ENCODE results near the gene CHRNB1. TPM values are rescaled to one million over a fixed set of nuclear protein-coding genes. Genes with fewer than 3 reads are reported as not detected.

The CHRNB1 gene
- polyA plus RNA-seq, 1 donor from 2014 or later = 18.2 TPM

GRCh38 chr17:7425316-7425715 is 19.5 kb upstream of the CHRNB1 start, which contains the start of gene SPEM2:
Gene SPEM2, plus strand, starts transcription at chr17:7425616. Its CDS starts 73 bp downstream, at chr17:7425689.
- Histone ChIP-seq H3K9me3 (ENCODE audit: low read length) (no peaks in the 10 kb centered on the region), H2AFZ (ENCODE audit: low read depth, low read length) (no peak within 1 kb of the TSS), H3K27ac (ENCODE audit: low read length) (no peak within 1 kb of the TSS), H3K27me3 (ENCODE audit: insufficient read depth, low read depth, low read length) (no peaks in the 10 kb centered on the region), H3F3A (ENCODE audit: insufficient read depth, low read length, poor library complexity, severe bottlenecking) (no peaks in the 10 kb centered on the region), H3K36me3 (ENCODE audit: insufficient read depth, low read length) (no peaks in the 10 kb centered on the region), H4K20me1 (ENCODE audit: insufficient read depth) (no peaks in the 10 kb centered on the region), H3K9me2 (ENCODE audit: insufficient read depth, low read length) (no peaks in the 10 kb centered on the region), H3K4me2 (ENCODE audit: low read length) (no peak within 1 kb of the TSS), H3K4me3 (ENCODE audit: low read length) (no peak within 1 kb of the TSS), H3K79me2 (replicated peaks; ENCODE audit: insufficient read depth, low read length) (no peaks in the 10 kb centered on the region), H3K9ac (ENCODE audit: low read length) (no peak within 1 kb of the TSS)
- TF ChIP-seq POLR2AphosphoS5 (IDR thresholded peaks at IDR 0.05) (no peak), SMC3 (conservative IDR thresholded peaks at IDR 0.05; ENCODE audit: poor library complexity) (no peak), RAD21 (conservative IDR thresholded peaks at IDR 0.05) (no peak), EP300 (conservative IDR thresholded peaks at IDR 0.05; ENCODE audit: poor library complexity, severe bottlenecking) (no peak), TAF1 (IDR thresholded peaks at IDR 0.05; ENCODE audit: low read depth) (no peak), MXI1 (conservative IDR thresholded peaks at IDR 0.05; ENCODE audit: poor library complexity, severe bottlenecking) (no peak), EZH2 (IDR thresholded peaks at IDR 0.05; ENCODE audit: borderline replicate concordance, insufficient read depth, low read length, poor library complexity, severe bottlenecking) (no peak)
- TF ChIP-seq, protein P1, sequence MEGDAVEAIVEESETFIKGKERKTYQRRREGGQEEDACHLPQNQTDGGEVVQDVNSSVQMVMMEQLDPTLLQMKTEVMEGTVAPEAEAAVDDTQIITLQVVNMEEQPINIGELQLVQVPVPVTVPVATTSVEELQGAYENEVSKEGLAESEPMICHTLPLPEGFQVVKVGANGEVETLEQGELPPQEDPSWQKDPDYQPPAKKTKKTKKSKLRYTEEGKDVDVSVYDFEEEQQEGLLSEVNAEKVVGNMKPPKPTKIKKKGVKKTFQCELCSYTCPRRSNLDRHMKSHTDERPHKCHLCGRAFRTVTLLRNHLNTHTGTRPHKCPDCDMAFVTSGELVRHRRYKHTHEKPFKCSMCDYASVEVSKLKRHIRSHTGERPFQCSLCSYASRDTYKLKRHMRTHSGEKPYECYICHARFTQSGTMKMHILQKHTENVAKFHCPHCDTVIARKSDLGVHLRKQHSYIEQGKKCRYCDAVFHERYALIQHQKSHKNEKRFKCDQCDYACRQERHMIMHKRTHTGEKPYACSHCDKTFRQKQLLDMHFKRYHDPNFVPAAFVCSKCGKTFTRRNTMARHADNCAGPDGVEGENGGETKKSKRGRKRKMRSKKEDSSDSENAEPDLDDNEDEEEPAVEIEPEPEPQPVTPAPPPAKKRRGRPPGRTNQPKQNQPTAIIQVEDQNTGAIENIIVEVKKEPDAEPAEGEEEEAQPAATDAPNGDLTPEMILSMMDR (IDR thresholded peaks at IDR 0.05; ENCODE audit: poor library complexity, severe bottlenecking) = no peak
- TF ChIP-seq, protein P2, sequence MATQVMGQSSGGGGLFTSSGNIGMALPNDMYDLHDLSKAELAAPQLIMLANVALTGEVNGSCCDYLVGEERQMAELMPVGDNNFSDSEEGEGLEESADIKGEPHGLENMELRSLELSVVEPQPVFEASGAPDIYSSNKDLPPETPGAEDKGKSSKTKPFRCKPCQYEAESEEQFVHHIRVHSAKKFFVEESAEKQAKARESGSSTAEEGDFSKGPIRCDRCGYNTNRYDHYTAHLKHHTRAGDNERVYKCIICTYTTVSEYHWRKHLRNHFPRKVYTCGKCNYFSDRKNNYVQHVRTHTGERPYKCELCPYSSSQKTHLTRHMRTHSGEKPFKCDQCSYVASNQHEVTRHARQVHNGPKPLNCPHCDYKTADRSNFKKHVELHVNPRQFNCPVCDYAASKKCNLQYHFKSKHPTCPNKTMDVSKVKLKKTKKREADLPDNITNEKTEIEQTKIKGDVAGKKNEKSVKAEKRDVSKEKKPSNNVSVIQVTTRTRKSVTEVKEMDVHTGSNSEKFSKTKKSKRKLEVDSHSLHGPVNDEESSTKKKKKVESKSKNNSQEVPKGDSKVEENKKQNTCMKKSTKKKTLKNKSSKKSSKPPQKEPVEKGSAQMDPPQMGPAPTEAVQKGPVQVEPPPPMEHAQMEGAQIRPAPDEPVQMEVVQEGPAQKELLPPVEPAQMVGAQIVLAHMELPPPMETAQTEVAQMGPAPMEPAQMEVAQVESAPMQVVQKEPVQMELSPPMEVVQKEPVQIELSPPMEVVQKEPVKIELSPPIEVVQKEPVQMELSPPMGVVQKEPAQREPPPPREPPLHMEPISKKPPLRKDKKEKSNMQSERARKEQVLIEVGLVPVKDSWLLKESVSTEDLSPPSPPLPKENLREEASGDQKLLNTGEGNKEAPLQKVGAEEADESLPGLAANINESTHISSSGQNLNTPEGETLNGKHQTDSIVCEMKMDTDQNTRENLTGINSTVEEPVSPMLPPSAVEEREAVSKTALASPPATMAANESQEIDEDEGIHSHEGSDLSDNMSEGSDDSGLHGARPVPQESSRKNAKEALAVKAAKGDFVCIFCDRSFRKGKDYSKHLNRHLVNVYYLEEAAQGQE (IDR thresholded peaks at IDR 0.05; ENCODE audit: borderline replicate concordance) = no peak

GRCh38 chr17:7425756-7426155 is 19.1 kb upstream of the CHRNB1 start:
- H3K27me3 ChIP-seq (ENCODE audit: insufficient read depth, low read depth, low read length) = no peaks in the 10 kb centered on the region
- TF ChIP-seq RAD21 (conservative IDR thresholded peaks at IDR 0.05) = no peak
- no peak for TF ChIP-seq EP300 (conservative IDR thresholded peaks at IDR 0.05; ENCODE audit: poor library complexity, severe bottlenecking)
- TF ChIP-seq MXI1 (conservative IDR thresholded peaks at IDR 0.05; ENCODE audit: poor library complexity, severe bottlenecking) = no peak
- TF ChIP-seq, protein P1 (IDR thresholded peaks at IDR 0.05; ENCODE audit: poor library complexity, severe bottlenecking) = no peak
- no peak for TF ChIP-seq TAF1 (IDR thresholded peaks at IDR 0.05; ENCODE audit: low read depth)
- no peak for TF ChIP-seq SMC3 (conservative IDR thresholded peaks at IDR 0.05; ENCODE audit: poor library complexity)
- no peak for TF ChIP-seq EZH2 (IDR thresholded peaks at IDR 0.05; ENCODE audit: borderline replicate concordance, insufficient read depth, low read length, poor library complexity, severe bottlenecking)
- TF ChIP-seq POLR2AphosphoS5 (IDR thresholded peaks at IDR 0.05) = no peak
- TF ChIP-seq, protein P2 (IDR thresholded peaks at IDR 0.05; ENCODE audit: borderline replicate concordance) = no peak
- no peak overlapping the region for H2AFZ ChIP-seq (ENCODE audit: low read depth, low read length)
- H3K9me2 ChIP-seq (ENCODE audit: insufficient read depth, low read length) = no peaks in the 10 kb centered on the region
- no peaks in the 10 kb centered on the region for H3K9me3 ChIP-seq (ENCODE audit: low read length)
- no peaks in the 10 kb centered on the region for H3K36me3 ChIP-seq (ENCODE audit: insufficient read depth, low read length)
- H4K20me1 ChIP-seq (ENCODE audit: insufficient read depth) = no peaks in the 10 kb centered on the region
- no peak overlapping the region for H3K9ac ChIP-seq (ENCODE audit: low read length)
- no peak overlapping the region for H3K27ac ChIP-seq (ENCODE audit: low read length)
- H3K4me3 ChIP-seq (ENCODE audit: low read length) = no peak overlapping the region
- no peak overlapping the region for H3K4me2 ChIP-seq (ENCODE audit: low read length)
- H3F3A ChIP-seq (ENCODE audit: insufficient read depth, low read length, poor library complexity, severe bottlenecking) = no peaks in the 10 kb centered on the region
- no peaks in the 10 kb centered on the region for H3K79me2 ChIP-seq (replicated peaks; ENCODE audit: insufficient read depth, low read length)
